ENCODE measurements around the gene TEAD4. TPM values are rescaled to one million over a fixed set of nuclear protein-coding genes. Genes with fewer than 3 reads are reported as not detected.

TEAD4 gene
- total RNA-seq, 1 donor, result 14.6 TPM

- no peak overlapping the region for H3K4me3 ChIP-seq (ENCODE audit: low read depth, low read length)
- no peak for DNase-seq (ENCODE audit: low read depth)
Measured at GRCh38 chr12:3036901-3037600, 77.9 kb downstream of the TEAD4 start.

DNA sequence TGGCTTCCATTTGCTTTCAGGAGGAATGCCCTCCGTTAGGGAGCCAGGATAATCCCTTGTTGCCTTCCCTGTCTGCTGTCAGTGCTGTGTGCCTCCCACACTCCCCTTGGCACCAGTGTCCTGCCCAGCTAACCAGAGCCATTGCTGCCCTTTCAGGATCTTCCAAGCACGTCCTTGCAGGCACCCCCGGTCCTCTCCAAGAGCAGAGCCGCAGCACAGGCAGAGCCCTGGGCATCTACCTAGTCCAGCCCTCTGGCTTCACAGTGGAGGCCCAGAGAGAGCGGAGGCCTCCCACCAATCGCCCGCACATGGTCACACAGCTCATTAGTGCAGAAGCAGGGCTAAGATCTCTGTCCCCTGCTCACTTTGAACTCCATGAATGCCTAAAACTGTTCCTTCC is 79.0 kb downstream of the TEAD4 start:
- DNase-seq (ENCODE audit: low read depth), result no peak
- no peak overlapping the region for H3K4me3 ChIP-seq (ENCODE audit: low read depth, low read length)
- TF ChIP-seq CTCF (IDR thresholded peaks at IDR 0.05; ENCODE audit: insufficient read depth, low read length), result no peak

More at GRCh38 chr12:3036901-3037600, 77.9 kb downstream of the TEAD4 start:
- no peak for TF ChIP-seq CTCF (IDR thresholded peaks at IDR 0.05; ENCODE audit: insufficient read depth, low read length)

GRCh38 chr12:3038926-3039510 is 79.8 kb downstream of the TEAD4 start:
- TF ChIP-seq CTCF (IDR thresholded peaks at IDR 0.05; ENCODE audit: insufficient read depth, low read length), result no peak
- DNase-seq (ENCODE audit: low read depth), result no peak

DNA sequence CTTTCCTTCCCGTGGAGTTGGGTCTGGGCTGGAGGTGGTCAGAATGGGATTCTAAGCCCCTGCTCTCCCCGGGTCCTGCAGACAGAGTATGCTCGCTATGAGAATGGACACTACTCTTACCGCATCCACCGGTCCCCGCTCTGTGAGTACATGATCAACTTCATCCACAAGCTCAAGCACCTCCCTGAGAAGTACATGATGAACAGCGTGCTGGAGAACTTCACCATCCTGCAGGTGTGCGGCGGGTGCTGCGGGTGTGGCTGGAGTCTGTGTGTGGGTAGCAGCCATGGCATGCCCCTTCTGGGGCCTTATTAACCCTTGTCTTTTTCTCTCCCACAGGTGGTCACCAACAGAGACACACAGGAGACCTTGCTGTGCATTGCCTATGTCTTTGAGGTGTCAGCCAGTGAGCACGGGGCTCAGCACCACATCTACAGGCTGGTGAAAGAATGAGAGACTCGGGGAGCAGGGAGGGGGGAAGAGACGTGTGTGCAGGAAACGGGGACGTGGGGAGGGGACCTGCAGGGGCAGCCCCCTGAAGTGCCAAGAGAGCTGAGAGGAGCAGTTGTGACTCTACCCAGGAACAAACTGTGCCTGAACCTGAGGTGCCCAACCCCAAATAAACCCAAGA is 80.9 kb downstream of the TEAD4 start:
- no peak for TF ChIP-seq CTCF (IDR thresholded peaks at IDR 0.05; ENCODE audit: insufficient read depth, low read length)
- no peak overlapping the region for H3K4me3 ChIP-seq (ENCODE audit: low read depth, low read length)
- no peak for DNase-seq (ENCODE audit: low read depth)

More at GRCh38 chr12:3038926-3039510, 79.8 kb downstream of the TEAD4 start:
- no peak overlapping the region for H3K4me3 ChIP-seq (ENCODE audit: low read depth, low read length)

DNA sequence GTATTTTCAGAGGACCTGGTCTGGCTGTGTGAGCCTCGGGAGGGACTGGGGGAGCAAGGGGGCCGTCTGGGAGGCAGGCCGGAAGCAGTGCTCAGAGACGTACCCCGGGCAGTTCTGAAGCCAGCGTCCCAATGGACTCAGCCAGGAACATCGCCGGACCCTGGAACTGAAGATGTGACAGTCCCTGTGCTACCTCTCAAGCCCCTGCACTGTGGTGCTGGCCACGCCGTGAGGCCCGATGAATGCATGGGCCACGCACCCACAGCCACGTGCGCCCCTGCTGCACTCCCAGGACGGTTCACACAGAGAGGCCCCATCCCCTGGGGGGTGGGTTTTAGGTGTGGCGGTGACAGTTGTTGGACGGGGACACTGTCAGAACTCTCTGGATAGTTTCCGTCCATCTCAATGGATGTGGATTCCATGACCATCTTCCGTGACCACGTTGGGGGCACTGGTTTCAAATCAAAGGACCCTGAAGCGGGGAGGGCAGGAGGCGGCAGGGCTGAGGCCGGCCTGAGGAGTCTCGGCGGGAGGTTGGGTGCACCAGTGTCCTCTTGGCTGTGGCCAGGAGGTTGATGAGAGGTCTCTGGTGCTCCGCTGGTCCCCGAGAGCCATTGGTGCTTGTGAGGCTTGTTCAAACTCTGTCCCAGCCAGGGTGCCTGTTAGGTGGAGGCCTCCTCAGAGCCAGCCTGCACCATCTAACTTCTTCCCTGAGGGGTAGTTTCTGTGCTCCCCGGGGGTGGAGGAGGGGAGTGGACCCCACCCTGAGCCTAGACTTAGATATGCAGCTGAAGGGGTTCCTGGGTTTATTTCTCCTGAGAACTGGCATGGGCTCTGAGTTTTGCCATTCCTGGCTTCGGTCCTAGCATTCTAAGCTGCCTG is 81.7 kb downstream of the TEAD4 start:
- no peak overlapping the region for H3K4me3 ChIP-seq (ENCODE audit: low read depth, low read length)
- DNase-seq (ENCODE audit: low read depth), result no peak
- no peak for TF ChIP-seq CTCF (IDR thresholded peaks at IDR 0.05; ENCODE audit: insufficient read depth, low read length)

GRCh38 chr12:3041558-3042164 is 82.5 kb downstream of the TEAD4 start:
- peak; percentile 85 for TF ChIP-seq CTCF (IDR thresholded peaks at IDR 0.05; ENCODE audit: insufficient read depth, low read length)
- peak; percentile 71 for DNase-seq (ENCODE audit: low read depth)
- H3K4me3 ChIP-seq (ENCODE audit: low read depth, low read length), result no peak overlapping the region

Data from fibroblast of the aortic adventitia (primary cell).